GM12878 (cell line): ENCODE results near the gene RAC2. TPM values are rescaled to one million over a fixed set of nuclear protein-coding genes. Genes with fewer than 3 reads are reported as not detected.
A peak's percentile ranks its signal among the peaks of the same experiment; 100 is the strongest.

Experiments
- ATAC-seq: fragments of 200-7000 bp; cut with Tn5 transposase; 3 replicates; pipeline ENCODE4 v1.9.1; 2020; ENCODE audit warnings: mild to moderate bottlenecking, moderate library complexity
- BruUV-seq: library from RNA; stranded (reverse); fragments of 400-500 nt; replicated peaks from 2 replicates; lab custom pipeline; 2021; lab: Mats Ljungman, UMichigan
- CTCF ChIA-PET: fragments of 300-600 bp; sonication (Branson Sonifier 250); formaldehyde crosslinking; extraction: SDS; loops from one replicate; lab custom pipeline; 2021; ENCODE audit warnings: inconsistent platforms; lab: Yijun Ruan, JAX
- POLR2A ChIA-PET: fragments of 350-600 bp; formaldehyde crosslinking; extraction: SDS; loops from one replicate; lab custom pipeline; 2021; ENCODE audit warnings: inconsistent platforms; lab: Charles Lee
- RAD21 ChIA-PET: fragments of 300-600 bp; sonication (Branson Sonifier 250); formaldehyde crosslinking; loops from one replicate; lab custom pipeline; 2023; ENCODE audit warnings: antibody characterized with exemption; ENCODE audit not compliant: unreplicated experiment; lab: Charles Lee
- SMC1A ChIA-PET: fragments of 300-600 bp; sonication (Branson Sonifier 250); formaldehyde crosslinking; loops from one replicate; lab custom pipeline; 2023; ENCODE audit not compliant: unreplicated experiment, uncharacterized antibody; lab: Charles Lee
- DNase-seq: peaks from one replicate; pipeline ENCODE4 v3.0.0-alpha.2; 2011; ENCODE audit warnings: low read depth, low spot score
- FAIRE-seq: peaks from 3 replicates; lab custom pipeline; 2011; peaks lifted over from hg19 to GRCh38; lab: Jason Lieb, UNC
- H2AFZ ChIP-seq: 2 replicates; pipeline ENCODE4 v1.6.0; 2011; ENCODE audit warnings: low read depth, low read length, control low read depth; ENCODE audit not compliant: control insufficient read depth
- H3K27ac ChIP-seq: 2 replicates; pipeline ENCODE4 v1.5.1; 2011; ENCODE audit warnings: control low read depth; ENCODE audit not compliant: control insufficient read depth, insufficient read depth
- H3K27me3 ChIP-seq, 2 experiments: replicated peaks in 1 of 2; 2 replicates each; pipeline versions ENCODE4 v1.6.0 to v1.6.1; 2011; ENCODE audit warnings: low read length in 1 of 2; ENCODE audit not compliant: control insufficient read depth in 2 of 2, insufficient read depth in 2 of 2
- H3K36me3 ChIP-seq, 2 experiments: 2 replicates each; pipeline ENCODE4 v1.5.1; 2011; ENCODE audit warnings: low read length in 1 of 2; ENCODE audit not compliant: control insufficient read depth in 2 of 2, insufficient read depth in 2 of 2
- H3K4me1 ChIP-seq: 2 replicates; pipeline ENCODE4 v1.6.1; 2011; ENCODE audit warnings: mild to moderate bottlenecking, low read length, moderate library complexity, mixed read lengths; ENCODE audit not compliant: control insufficient read depth, insufficient read depth
- H3K4me2 ChIP-seq: 2 replicates; pipeline ENCODE4 v1.6.0; 2011; ENCODE audit warnings: control low read depth; ENCODE audit not compliant: control insufficient read depth, insufficient read depth
- H3K4me3 ChIP-seq: fragments of 200-600 bp; sonication (generic); 2 replicates; pipeline ENCODE4 v1.5.1; 2016
- H3K79me2 ChIP-seq: 2 replicates; pipeline ENCODE4 v1.6.0; 2011; ENCODE audit warnings: low read length; ENCODE audit not compliant: control insufficient read depth, insufficient read depth
- H3K9ac ChIP-seq: 2 replicates; pipeline ENCODE4 v1.8.0; 2011; ENCODE audit warnings: low read length, control low read depth, mixed read lengths; ENCODE audit not compliant: control insufficient read depth, insufficient read depth
- H3K9me3 ChIP-seq: replicated peaks from 3 replicates; pipeline ENCODE4 v1.5.1; 2011; ENCODE audit warnings: mild to moderate bottlenecking, low read length; ENCODE audit not compliant: control insufficient read depth, insufficient read depth
- H4K20me1 ChIP-seq: 2 replicates; pipeline ENCODE4 v1.6.0; 2011; ENCODE audit not compliant: control insufficient read depth, insufficient read depth
- ASH2L ChIP-seq: fragments of 300-600, 200-600 bp; sonication (generic); IDR thresholded peaks from 2 replicates; pipeline ENCODE4 v1.6.1; 2017; ENCODE audit warnings: low read depth, mild to moderate bottlenecking, borderline replicate concordance
- BHLHE40 ChIP-seq, 2 experiments: fragments of 450-650 bp in 1 of 2; IDR thresholded peaks; 2 replicates each; pipeline ENCODE4 v1.6.1; 2011 to 2017; ENCODE audit warnings: low read depth in 2 of 2, borderline replicate concordance in 1 of 2, improper control_type of control experiment in 1 of 2, low read length in 1 of 2, mild to moderate bottlenecking in 1 of 2
- BMI1 ChIP-seq: fragments of 450-650 bp; IDR thresholded peaks from 2 replicates; pipeline ENCODE4 v1.6.1; 2016; ENCODE audit warnings: mild to moderate bottlenecking, moderate library complexity, borderline replicate concordance
- DPF2 ChIP-seq: fragments of 450-650 bp; IDR thresholded peaks from 2 replicates; pipeline ENCODE4 v1.6.1; 2017; ENCODE audit warnings: mild to moderate bottlenecking
- EED ChIP-seq: sonication (generic); IDR thresholded peaks from 2 replicates; pipeline ENCODE4 v1.6.1; 2016; ENCODE audit warnings: antibody characterized with exemption, low read depth
- EGR1 ChIP-seq, 2 experiments: IDR thresholded peaks; 1 replicate in 1 of 2; 2 replicates in 1 of 2; pipeline ENCODE4 v1.6.1; 2011 to 2012; ENCODE audit warnings: low read depth in 2 of 2, low read length in 2 of 2, borderline replicate concordance in 1 of 2, mild to moderate bottlenecking in 1 of 2, moderate library complexity in 1 of 2
- ETV6 ChIP-seq, 2 experiments: fragments of 450-650 bp in 1 of 2; IDR thresholded peaks in 1 of 2; conservative IDR thresholded peaks in 1 of 2; 2 replicates each; pipeline ENCODE4 v1.6.1; 2014; ENCODE audit warnings: antibody characterized with exemption in 1 of 2, borderline replicate concordance in 1 of 2, low read depth in 1 of 2, mild to moderate bottlenecking in 1 of 2, moderate library complexity in 1 of 2
- EZH2 ChIP-seq: IDR thresholded peaks from 2 replicates; pipeline ENCODE4 v1.6.1; 2012; ENCODE audit warnings: low read depth, mild to moderate bottlenecking, control low read depth, inconsistent platforms, low read length, borderline replicate concordance; ENCODE audit not compliant: control insufficient read depth
- GATAD2B ChIP-seq: fragments of 450-650 bp; conservative IDR thresholded peaks from 2 replicates; pipeline ENCODE4 v1.6.1; 2017; ENCODE audit warnings: low read depth, mild to moderate bottlenecking, moderate library complexity
- HDAC6 ChIP-seq: fragments of 200-600 bp; sonication (generic); IDR thresholded peaks from one replicate; pipeline ENCODE4 v1.8.0; 2017; ENCODE audit warnings: antibody characterized with exemption; ENCODE audit not compliant: unreplicated experiment
- IKZF1 ChIP-seq: fragments of 450-650 bp; conservative IDR thresholded peaks from 2 replicates; pipeline ENCODE4 v1.6.1; 2017; ENCODE audit warnings: antibody characterized with exemption, mild to moderate bottlenecking
- IKZF2 ChIP-seq, 2 experiments: fragments of 450-650 bp; IDR thresholded peaks; 2 replicates each; pipeline ENCODE4 v1.6.1; 2017; ENCODE audit warnings: mild to moderate bottlenecking in 2 of 2, moderate library complexity in 2 of 2
- MEF2A ChIP-seq: IDR thresholded peaks from 2 replicates; pipeline ENCODE4 v1.6.1; 2011; ENCODE audit warnings: low read depth, mild to moderate bottlenecking, low read length, moderate library complexity; ENCODE audit not compliant: insufficient read depth
- MEF2B ChIP-seq: fragments of 450-650 bp; IDR thresholded peaks from 2 replicates; pipeline ENCODE4 v1.6.1; 2018; ENCODE audit warnings: mild to moderate bottlenecking, moderate library complexity; ENCODE audit not compliant: partially characterized antibody, poor library complexity, severe bottlenecking
- MTA2 ChIP-seq: fragments of 450-650 bp; IDR thresholded peaks from 2 replicates; pipeline ENCODE4 v1.6.1; 2016; ENCODE audit warnings: low read depth, mild to moderate bottlenecking, moderate library complexity
- NBN ChIP-seq: fragments of 450-650 bp; IDR thresholded peaks from 2 replicates; pipeline ENCODE4 v1.6.1; 2016
- NR2F1 ChIP-seq: fragments of 450-650 bp; conservative IDR thresholded peaks from 2 replicates; pipeline ENCODE4 v1.6.1; 2017; ENCODE audit warnings: mild to moderate bottlenecking
- RUNX3 ChIP-seq: IDR thresholded peaks from 2 replicates; pipeline ENCODE4 v1.6.1; 2012; ENCODE audit warnings: low read length, inconsistent platforms
- STAT3 ChIP-seq: IDR thresholded peaks from 2 replicates; pipeline ENCODE4 v1.6.1; 2011; ENCODE audit warnings: low read depth, low read length, improper control_type of control experiment
- TARDBP ChIP-seq: IDR thresholded peaks from 2 replicates; pipeline ENCODE4 v1.6.1; 2016; ENCODE audit warnings: borderline replicate concordance
- TCF7 ChIP-seq: IDR thresholded peaks from 2 replicates; pipeline ENCODE4 v1.6.1; 2014; ENCODE audit warnings: antibody characterized with exemption, borderline replicate concordance
- WGBS: methylation state at CpG from one replicate; pipeline ENCODE4 v1.1.6; 2016; ENCODE audit warnings: low lambda C conversion rate; ENCODE audit not compliant: insufficient replicate concordance, insufficient coverage; ENCODE audit errors: missing lambda C conversion rate; 5-methylcytosine and 5-hydroxymethylcytosine counted together
- in situ Hi-C: fragments of 300-500 bp; cut with MboI; formaldehyde crosslinking; loops from 9 replicates; pipeline ENCODE4 v1.14.3; 2018; ENCODE audit warnings: mixed read lengths
- intact Hi-C: fragments of 100-400 bp; cut with micrococcal nuclease; formaldehyde crosslinking; loops from one replicate; pipeline ENCODE4 v1.14.2; 2022; ENCODE audit not compliant: unreplicated experiment
- polyA plus RNA-seq, 11 experiments: library from polyadenylated mRNA; depleted of rRNA in 4 of 11; unstranded in 6 of 11; stranded (reverse) in 5 of 11; fragments of >200 nt; fragmentation: Nextera tagmentation in 4 of 11; fragmentation: Illumina TruSeq in 1 of 11; extraction: Ambion mirVana in 4 of 11; extraction: Trizol in 1 of 11; gene quantifications; 1 replicate in 1 of 11; 2 replicates in 10 of 11; pipeline versions ENCODE4 v1.2.1 to v1.2.3, GENCODE V29; 2011 to 2016; ENCODE audit warnings: inconsistent platforms in 2 of 11, missing spikeins in 2 of 11, low read depth in 1 of 11
- total RNA-seq, 4 experiments: library from RNA; depleted of rRNA in 3 of 4; stranded (reverse); fragments of >200 nt in 3 of 4; fragmentation: Illumina TruSeq in 1 of 4; extraction: Trizol in 1 of 4; gene quantifications; 2 replicates each; pipeline versions ENCODE4 v1.2.1 to v1.2.3, GENCODE V29; 2013 to 2021
- TF ChIP-seq, protein P1 (sequence below): fragments of 450-650 bp; conservative IDR thresholded peaks from 2 replicates; pipeline ENCODE4 v1.6.1; 2017; ENCODE audit warnings: mild to moderate bottlenecking, moderate library complexity

Gene RAC2
- total and polyA plus RNA-seq, 10 of the 15 experiments (the other 5 are each of a cell fraction or from before 2014, with no cell fraction given), result 102 to 386 (median 304) TPM

DNA sequence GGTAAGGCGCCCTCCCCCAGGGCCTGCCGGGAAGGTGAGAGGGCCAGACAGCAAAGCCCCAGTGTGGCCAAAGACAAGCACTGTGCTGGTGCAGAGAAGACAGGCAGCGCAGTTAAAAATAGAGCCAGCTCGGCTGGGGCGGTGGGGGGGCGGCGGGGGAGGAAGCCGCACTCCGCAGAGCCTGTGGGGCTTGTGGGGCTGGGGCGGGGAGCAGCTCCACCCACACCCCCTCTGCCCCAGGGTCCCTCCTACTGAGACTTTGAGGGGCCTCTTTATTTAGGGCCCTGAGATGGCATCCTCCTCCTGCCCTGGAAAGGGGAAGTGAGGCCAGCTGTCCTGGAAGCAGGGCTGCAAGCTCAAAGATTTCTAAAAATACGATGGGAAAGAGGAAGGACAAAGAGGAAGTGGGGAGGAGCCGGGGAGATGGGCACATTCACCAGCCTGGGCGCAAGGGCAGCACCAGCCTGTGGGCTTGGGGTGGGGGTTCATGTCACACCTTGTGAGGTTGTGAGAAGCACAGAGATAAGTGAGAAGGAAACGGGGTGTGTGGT lies 40.8 kb upstream of the RAC2 start:
- ChIA-PET SMC1A (interaction anchor here (0.9 to 4.5 kb wide), 11 partner anchors 12 to 85 kb away, joined by 3 to 22 read pairs (median 3); partner anchors contain the start of gene RAC2), POLR2A (interaction anchor here (0.6 to 3.2 kb wide), 8 partner anchors 11 to 147 kb away, joined by 3 to 12 read pairs (median 4); no protein-coding TSS in a partner anchor), CTCF (interaction anchor here (0.8 to 11.1 kb wide), 9 partner anchors 14 to 240 kb away, joined by 3 to 124 read pairs (median 4); no protein-coding TSS in a partner anchor), RAD21 (interaction anchor here (0.7 to 3.2 kb wide), 8 partner anchors 16 to 123 kb away, joined by 3 to 17 read pairs (median 4); no protein-coding TSS in a partner anchor)
- peak; percentile 68 for DNase-seq
- peaks cover 33% of the 10 kb centered on the region for H3K4me1 ChIP-seq
- H3K27me3 ChIP-seq, result no peaks in the 10 kb centered on the region
- peak overlapping the region; percentile 93 for H3K27ac ChIP-seq
- no peaks in the 10 kb centered on the region for H3K36me3 ChIP-seq
- H2AFZ ChIP-seq, result no peak overlapping the region
- 2% methylated on average over 13 of the region's 14 CpGs for WGBS
- H4K20me1 ChIP-seq, result no peaks in the 10 kb centered on the region; the same call in 1 of the 2 replicates
- BruUV-seq, result no TSS peak
- no peaks in the 10 kb centered on the region for H3K9me3 ChIP-seq
- FAIRE-seq, result no peak
- in situ Hi-C loops, result no loop called here
- peak overlapping the region; percentile 69 for H3K4me3 ChIP-seq
- peaks cover 18% of the 10 kb centered on the region for H3K79me2 ChIP-seq
- intact Hi-C loops, result loop anchor here (1.0 kb wide), 1 partner anchor 21 kb away; no protein-coding TSS in a partner anchor
- peak; percentile 76 for ATAC-seq
- peak overlapping the region; percentile 100 for H3K4me2 ChIP-seq
- H3K9ac ChIP-seq, result peak overlapping the region; percentile 72
- peak; percentile 99 for TF ChIP-seq IKZF1
- no peak for TF ChIP-seq ASH2L
- peak; percentile 50; the same call in 1 of the 2 replicates for TF ChIP-seq BMI1
- no peak for TF ChIP-seq STAT3
- TF ChIP-seq MTA2, result peak; percentile 87
- TF ChIP-seq HDAC6, result no peak
- peak; percentile 94 for TF ChIP-seq EED
- peak; percentile 36 to 43; a peak in 3 of 4 replicates for TF ChIP-seq BHLHE40 (IDR thresholded peaks at IDR 0.05; ENCODE audit: borderline replicate concordance in 1 of 2, low read depth in 2 of 2, low read length in 1 of 2)
- peak in 1 of 2 experiments; percentile 87; a peak in 2 of 4 replicates for TF ChIP-seq ETV6 (conservative IDR thresholded peaks at IDR 0.05 in 1 of 2, IDR thresholded peaks at IDR 0.05 in 1 of 2; ENCODE audit: borderline replicate concordance in 1 of 2, low read depth in 1 of 2)
- 0 out of 2 replicates have a peak, but pooled peaks have one; percentile 41 for TF ChIP-seq NR2F1
- TF ChIP-seq EZH2, result no peak
- TF ChIP-seq MEF2A, result peak; percentile 70
- TF ChIP-seq, protein P1, sequence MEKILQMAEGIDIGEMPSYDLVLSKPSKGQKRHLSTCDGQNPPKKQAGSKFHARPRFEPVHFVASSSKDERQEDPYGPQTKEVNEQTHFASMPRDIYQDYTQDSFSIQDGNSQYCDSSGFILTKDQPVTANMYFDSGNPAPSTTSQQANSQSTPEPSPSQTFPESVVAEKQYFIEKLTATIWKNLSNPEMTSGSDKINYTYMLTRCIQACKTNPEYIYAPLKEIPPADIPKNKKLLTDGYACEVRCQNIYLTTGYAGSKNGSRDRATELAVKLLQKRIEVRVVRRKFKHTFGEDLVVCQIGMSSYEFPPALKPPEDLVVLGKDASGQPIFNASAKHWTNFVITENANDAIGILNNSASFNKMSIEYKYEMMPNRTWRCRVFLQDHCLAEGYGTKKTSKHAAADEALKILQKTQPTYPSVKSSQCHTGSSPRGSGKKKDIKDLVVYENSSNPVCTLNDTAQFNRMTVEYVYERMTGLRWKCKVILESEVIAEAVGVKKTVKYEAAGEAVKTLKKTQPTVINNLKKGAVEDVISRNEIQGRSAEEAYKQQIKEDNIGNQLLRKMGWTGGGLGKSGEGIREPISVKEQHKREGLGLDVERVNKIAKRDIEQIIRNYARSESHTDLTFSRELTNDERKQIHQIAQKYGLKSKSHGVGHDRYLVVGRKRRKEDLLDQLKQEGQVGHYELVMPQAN, result 0 out of 2 replicates have a peak, but pooled peaks have one; percentile 23
- peak; percentile 61; the same call in 1 of the 2 replicates for TF ChIP-seq TARDBP
- peak; percentile 76 for TF ChIP-seq RUNX3
- TF ChIP-seq IKZF2 (IDR thresholded peaks at IDR 0.05), result peak; percentile 99
- peak; percentile 82 for TF ChIP-seq MEF2B
- TF ChIP-seq GATAD2B, result peak; percentile 98
- TF ChIP-seq TCF7, result no peak
- TF ChIP-seq EGR1 (IDR thresholded peaks at IDR 0.05; ENCODE audit: borderline replicate concordance in 1 of 2, low read depth in 2 of 2, low read length in 2 of 2), result peak in 1 of 2 experiments; percentile 92; a peak in 2 of 3 replicates
- TF ChIP-seq DPF2, result peak; percentile 91
- TF ChIP-seq NBN, result peak; percentile 96
